ENCODE results near the gene PC. TPM values are rescaled to one million over a fixed set of nuclear protein-coding genes. Genes with fewer than 3 reads are reported as not detected.

PC gene
- total RNA-seq, 1 donor from 2014 or later, result 13.5 TPM

DNA sequence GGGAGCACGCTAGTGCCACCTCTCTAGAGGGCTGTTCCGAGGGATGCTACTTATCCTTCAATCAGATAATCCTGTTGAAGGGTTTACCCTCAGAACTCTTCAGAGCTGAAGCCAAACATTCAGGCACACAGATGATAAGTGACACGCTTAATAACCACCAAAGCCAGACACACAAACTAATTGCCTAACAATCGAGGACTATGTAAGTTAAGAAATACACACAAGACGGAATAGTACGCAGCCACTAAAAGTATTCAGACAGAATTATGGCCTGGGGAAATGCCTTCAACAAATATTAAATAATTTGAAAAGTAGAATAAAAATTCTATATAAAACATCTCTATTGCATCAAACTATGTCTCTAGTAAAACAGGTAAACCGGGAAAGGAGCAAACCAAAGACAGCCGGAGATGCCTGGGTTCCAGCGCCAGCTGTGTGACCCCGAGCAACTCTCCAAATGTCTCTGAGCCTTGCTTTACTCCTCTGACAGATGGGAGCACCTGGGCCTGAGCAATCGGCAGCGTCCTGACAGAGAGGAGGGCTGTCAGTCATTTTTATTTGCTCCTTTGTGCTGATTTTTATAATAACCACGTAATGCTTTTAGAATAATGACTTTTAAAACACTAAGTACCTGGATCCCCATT is 90.0 kb downstream of the PC start:
- peaks cover 7 to 13% of the 10 kb centered on the region in 2 donors for H3K36me3 ChIP-seq

DNA sequence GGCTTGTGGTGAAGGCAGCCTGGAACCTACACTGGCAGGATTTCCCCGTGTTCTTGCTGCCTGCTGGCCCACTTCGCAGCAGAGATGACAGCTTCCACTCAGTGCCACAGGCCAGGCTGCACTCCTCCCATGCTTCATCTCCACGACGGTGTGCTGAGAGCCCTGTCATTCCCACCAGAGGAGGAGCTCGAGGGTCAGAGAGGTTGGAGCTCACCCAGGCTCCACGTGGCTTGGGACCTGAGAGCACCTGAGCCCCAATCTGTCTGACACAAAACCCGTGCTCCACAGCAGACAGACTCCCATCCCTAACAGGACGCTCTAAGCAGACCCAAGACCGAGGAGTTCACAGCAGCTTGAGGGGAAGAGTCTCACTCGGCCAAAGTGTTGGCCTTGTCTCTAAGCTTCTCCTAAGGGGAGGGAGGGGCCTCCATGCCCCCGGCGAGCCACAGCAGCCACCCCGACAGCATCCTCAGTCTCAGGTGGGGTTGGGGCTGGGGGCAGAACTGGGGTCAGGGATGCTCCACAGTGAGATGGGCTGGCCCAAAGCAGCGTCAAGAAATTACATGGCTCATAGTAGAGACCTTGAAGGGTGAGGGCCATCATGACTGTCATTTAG is 90.7 kb downstream of the PC start:
- Histone ChIP-seq H3K4me1 (no peaks in the 10 kb centered on the region), H3K9me3 (no peaks in the 10 kb centered on the region), H3K27ac (no peak overlapping the region), H3K4me3 (no peak overlapping the region), H3K27me3 (no peaks in the 10 kb centered on the region), H3K36me3 (peaks cover 7 to 13% of the 10 kb centered on the region in 2 donors)
- no peak for DNase-seq (ENCODE audit: low spot score in 2 of 2)
- TF ChIP-seq, protein P1, sequence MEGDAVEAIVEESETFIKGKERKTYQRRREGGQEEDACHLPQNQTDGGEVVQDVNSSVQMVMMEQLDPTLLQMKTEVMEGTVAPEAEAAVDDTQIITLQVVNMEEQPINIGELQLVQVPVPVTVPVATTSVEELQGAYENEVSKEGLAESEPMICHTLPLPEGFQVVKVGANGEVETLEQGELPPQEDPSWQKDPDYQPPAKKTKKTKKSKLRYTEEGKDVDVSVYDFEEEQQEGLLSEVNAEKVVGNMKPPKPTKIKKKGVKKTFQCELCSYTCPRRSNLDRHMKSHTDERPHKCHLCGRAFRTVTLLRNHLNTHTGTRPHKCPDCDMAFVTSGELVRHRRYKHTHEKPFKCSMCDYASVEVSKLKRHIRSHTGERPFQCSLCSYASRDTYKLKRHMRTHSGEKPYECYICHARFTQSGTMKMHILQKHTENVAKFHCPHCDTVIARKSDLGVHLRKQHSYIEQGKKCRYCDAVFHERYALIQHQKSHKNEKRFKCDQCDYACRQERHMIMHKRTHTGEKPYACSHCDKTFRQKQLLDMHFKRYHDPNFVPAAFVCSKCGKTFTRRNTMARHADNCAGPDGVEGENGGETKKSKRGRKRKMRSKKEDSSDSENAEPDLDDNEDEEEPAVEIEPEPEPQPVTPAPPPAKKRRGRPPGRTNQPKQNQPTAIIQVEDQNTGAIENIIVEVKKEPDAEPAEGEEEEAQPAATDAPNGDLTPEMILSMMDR (IDR thresholded peaks at IDR 0.05), result no peak
- intact Hi-C loops (cut with DNase I), result no loop called here

More for the DNA sequence above, 90.0 kb downstream of the PC start:
- Histone ChIP-seq H3K27ac (no peak overlapping the region), H3K4me3 (no peak overlapping the region), H3K4me1 (no peaks in the 10 kb centered on the region), H3K9me3 (no peaks in the 10 kb centered on the region), H3K27me3 (no peaks in the 10 kb centered on the region)
- no peak for DNase-seq (ENCODE audit: low spot score in 2 of 2)
- TF ChIP-seq, protein P1 (IDR thresholded peaks at IDR 0.05), result no peak
- intact Hi-C loops (cut with DNase I), result no loop called here

- intact Hi-C loops (cut with DNase I), result no loop called here
- Histone ChIP-seq H3K9me3 (no peaks in the 10 kb centered on the region), H3K27ac (no peak overlapping the region), H3K4me1 (no peaks in the 10 kb centered on the region), H3K27me3 (no peaks in the 10 kb centered on the region), H3K4me3 (no peak overlapping the region), H3K36me3 (peaks cover 7 to 13% of the 10 kb centered on the region in 2 donors)
- TF ChIP-seq, protein P1 (IDR thresholded peaks at IDR 0.05), result no peak
- no peak for DNase-seq (ENCODE audit: low spot score in 2 of 2)
Measured at GRCh38 chr11:66866511-66866986, 91.6 kb downstream of the PC start.

- Histone ChIP-seq H3K27ac (no peak overlapping the region), H3K4me1 (no peaks in the 10 kb centered on the region), H3K9me3 (no peaks in the 10 kb centered on the region), H3K4me3 (no peak overlapping the region), H3K27me3 (no peaks in the 10 kb centered on the region), H3K36me3 (peaks cover 5 to 8% of the 10 kb centered on the region in 2 donors)
- intact Hi-C loops (cut with DNase I), result no loop called here
- no peak for DNase-seq (ENCODE audit: low spot score in 2 of 2)
- TF ChIP-seq, protein P1 (IDR thresholded peaks at IDR 0.05), result no peak
Measured at GRCh38 chr11:66866007-66866406, 92.2 kb downstream of the PC start.

- TF ChIP-seq, protein P1 (IDR thresholded peaks at IDR 0.05), result no peak
- Histone ChIP-seq H3K4me1 (no peaks in the 10 kb centered on the region), H3K4me3 (no peak overlapping the region), H3K9me3 (no peaks in the 10 kb centered on the region), H3K36me3 (peaks cover 0 to 2% of the 10 kb centered on the region in 2 donors), H3K27me3 (no peaks in the 10 kb centered on the region), H3K27ac (no peak overlapping the region)
- no peak for DNase-seq (ENCODE audit: low spot score in 2 of 2)
- intact Hi-C loops (cut with DNase I), result no loop called here
Measured at GRCh38 chr11:66864924-66865697, 93.1 kb downstream of the PC start.

Data from ascending aorta (tissue), 2 donors.